ENCODE data around the gene B3GNT3. TPM values are rescaled to one million over a fixed set of nuclear protein-coding genes. Genes with fewer than 3 reads are reported as not detected.
"Not testable (repeated sequence)": the region's sequence is repeated elsewhere in the genome, so short reads cannot be mapped to it uniquely, and the experiment has no call there.

B3GNT3 gene
- total RNA-seq, 4 donors from 2014 or later, result 0.33 to 0.84 (median 0.62) TPM

GRCh38 chr19:17778968-17779929, 15.7 kb upstream of the B3GNT3 start:
- Histone ChIP-seq H3K9me3 (no peaks in the 10 kb centered on the region), H3K27ac (replicated peaks in 1 of 4) (no peak overlapping the region), H3K4me1 (peaks cover 3 to 18% (median 14%) of the 10 kb centered on the region in 4 donors), H3K27me3 (peaks cover 0 to 88% (median 12%) of the 10 kb centered on the region in 4 donors), H3K36me3 (no peaks in the 10 kb centered on the region), H3K4me3 (peak overlapping the region in 2 of 4 donors; percentile 25)
- DNase-seq (ENCODE audit: extremely low spot score), result peak; percentile 94
- intact Hi-C loops (cut with DNase I), result no loop called here
- WGBS, result 18% methylated on average over 25 of the region's 25 CpGs
- no peak for TF ChIP-seq EP300 (IDR thresholded peaks at IDR 0.05)
- TF ChIP-seq POLR2AphosphoS5 (IDR thresholded peaks at IDR 0.05), result no peak
- TF ChIP-seq CTCF (IDR thresholded peaks at IDR 0.05), result no peak
- TF ChIP-seq POLR2A (IDR thresholded peaks at IDR 0.05; ENCODE audit: low read depth), result no peak

- Histone ChIP-seq H3K4me3 (no peak overlapping the region), H3K27me3 (peaks cover 0 to 92% (median 12%) of the 10 kb centered on the region in 4 donors), H3K4me1 (peaks cover 3 to 19% (median 14%) of the 10 kb centered on the region in 4 donors), H3K9me3 (no peaks in the 10 kb centered on the region), H3K27ac (replicated peaks in 1 of 4) (no peak overlapping the region), H3K36me3 (no peaks in the 10 kb centered on the region)
- intact Hi-C loops (cut with DNase I), result no loop called here
- no peak for TF ChIP-seq POLR2A (IDR thresholded peaks at IDR 0.05; ENCODE audit: low read depth)
- no peak for TF ChIP-seq CTCF (IDR thresholded peaks at IDR 0.05)
- no peak for TF ChIP-seq POLR2AphosphoS5 (IDR thresholded peaks at IDR 0.05)
- 82% methylated on average over 2 of the region's 2 CpGs for WGBS
- DNase-seq (ENCODE audit: extremely low spot score), result no peak
Measured at GRCh38 chr19:17780781-17781180, 14.2 kb upstream of the B3GNT3 start.

GRCh38 chr19:17783721-17784120, 11.2 kb upstream of the B3GNT3 start:
- Histone ChIP-seq H3K4me1 (peaks cover 0 to 14% (median 9%) of the 10 kb centered on the region in 4 donors), H3K27me3 (peaks cover 0 to 78% (median 3%) of the 10 kb centered on the region in 4 donors)
- H3K27ac ChIP-seq (replicated peaks in 1 of 4); intact Hi-C loops (cut with DNase I); H3K9me3 ChIP-seq; DNase-seq (ENCODE audit: extremely low spot score); H3K4me3 ChIP-seq; H3K36me3 ChIP-seq: not testable (repeated sequence)
- no CpG with 5 or more reads among the region's 5 CpGs for WGBS

GRCh38 chr19:17784201-17785008, 10.5 kb upstream of the B3GNT3 start:
- TF ChIP-seq POLR2AphosphoS5 (IDR thresholded peaks at IDR 0.05) (no peak), EP300 (IDR thresholded peaks at IDR 0.05) (no peak), CTCF (IDR thresholded peaks at IDR 0.05) (peak; percentile 59 to 77 (median 61)), POLR2A (IDR thresholded peaks at IDR 0.05; ENCODE audit: low read depth) (no peak)
- Histone ChIP-seq H3K36me3 (no peaks in the 10 kb centered on the region), H3K4me3 (no peak overlapping the region), H3K27me3 (peaks cover 0 to 78% (median 3%) of the 10 kb centered on the region in 4 donors), H3K9me3 (no peaks in the 10 kb centered on the region), H3K27ac (replicated peaks in 1 of 4) (no peak overlapping the region), H3K4me1 (peaks cover 0 to 11% (median 2%) of the 10 kb centered on the region in 4 donors)
- no peak for DNase-seq (ENCODE audit: extremely low spot score)
- WGBS, result 48% methylated on average over 32 of the region's 32 CpGs
- intact Hi-C loops (cut with DNase I), result no loop called here

Data from esophagus muscularis mucosa (tissue), 4 donors.